Skeletal muscle satellite cell (primary cell): ENCODE results near the gene ANKRD12.

Experiments used
- H3K27me3 ChIP-seq: 2 replicates; pipeline ENCODE4 v1.7.0; 2013; ENCODE audit warnings: low read length; ENCODE audit not compliant: control insufficient read depth, insufficient read depth
- H3K36me3 ChIP-seq: 2 replicates; pipeline ENCODE4 v1.7.0; 2013; ENCODE audit warnings: mild to moderate bottlenecking, control low read depth, low read length; ENCODE audit not compliant: insufficient read depth
- H3K4me1 ChIP-seq: 2 replicates; pipeline ENCODE4 v1.7.0; 2013; ENCODE audit warnings: low read length; ENCODE audit not compliant: control insufficient read depth, insufficient read depth
- H3K4me2 ChIP-seq: 2 replicates; pipeline ENCODE4 v1.7.0; 2013; ENCODE audit warnings: mild to moderate bottlenecking, low read length
- H3K4me3 ChIP-seq: 2 replicates; pipeline ENCODE4 v1.7.0; 2013; ENCODE audit warnings: low read length
- H3K9ac ChIP-seq: 2 replicates; pipeline ENCODE4 v1.7.0; 2013; ENCODE audit warnings: mild to moderate bottlenecking, low read depth, low read length, moderate library complexity
- H3K9me3 ChIP-seq: replicated peaks from 2 replicates; pipeline ENCODE4 v1.7.0; 2013; ENCODE audit warnings: mild to moderate bottlenecking, control low read depth, low read length

Gene ANKRD12

DNA sequence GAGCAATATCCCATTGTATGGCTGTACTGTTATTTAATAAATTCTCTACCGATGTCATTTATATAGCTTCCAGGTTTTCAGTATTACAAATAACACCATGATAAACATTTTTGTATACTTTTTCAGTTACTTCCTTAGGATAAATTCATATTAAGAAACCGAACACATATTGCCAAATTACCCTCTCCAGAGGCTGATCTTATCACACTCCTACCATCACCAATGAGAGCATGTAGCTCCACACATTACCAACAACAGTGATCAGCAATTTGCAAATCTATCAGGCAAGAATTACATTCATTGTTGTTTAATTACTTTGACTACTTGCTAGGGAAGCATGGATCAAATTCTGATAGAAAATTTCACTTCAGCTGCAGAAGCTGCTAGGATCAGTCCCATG, 39.9 kb upstream of the ANKRD12 start:
- no peaks in the 10 kb centered on the region for H3K36me3 ChIP-seq
- no peak overlapping the region for H3K4me3 ChIP-seq
- peaks cover 30% of the 10 kb centered on the region for H3K4me1 ChIP-seq
- no peak overlapping the region for H3K4me2 ChIP-seq
- no peak overlapping the region for H3K9ac ChIP-seq
- H3K9me3 ChIP-seq, result no peaks in the 10 kb centered on the region
- H3K27me3 ChIP-seq, result no peaks in the 10 kb centered on the region

DNA sequence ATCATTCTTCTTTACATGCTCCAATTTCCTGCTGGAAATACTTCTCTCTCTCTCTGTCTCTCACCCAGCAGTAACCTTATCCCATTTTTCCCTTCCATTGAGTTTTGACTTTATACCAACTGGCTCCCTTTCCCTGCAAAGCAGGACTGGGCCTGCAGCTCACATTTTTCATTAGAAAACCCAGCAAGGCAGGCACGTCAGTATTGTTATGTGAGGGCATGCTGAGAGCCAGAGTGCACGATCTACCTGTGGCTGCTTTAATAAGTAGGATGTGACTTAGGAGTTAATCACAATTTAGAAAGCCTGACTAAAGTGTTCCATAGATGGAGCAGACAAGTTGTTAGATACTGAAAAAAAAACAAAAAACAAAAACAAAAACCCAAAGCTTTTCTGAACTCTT, 39.2 kb upstream of the ANKRD12 start:
- no peak overlapping the region for H3K4me2 ChIP-seq
- H3K9ac ChIP-seq, result no peak overlapping the region
- H3K9me3 ChIP-seq, result no peaks in the 10 kb centered on the region
- H3K4me1 ChIP-seq, result peaks cover 30% of the 10 kb centered on the region
- no peaks in the 10 kb centered on the region for H3K27me3 ChIP-seq
- H3K4me3 ChIP-seq, result no peak overlapping the region
- H3K36me3 ChIP-seq, result no peaks in the 10 kb centered on the region

DNA sequence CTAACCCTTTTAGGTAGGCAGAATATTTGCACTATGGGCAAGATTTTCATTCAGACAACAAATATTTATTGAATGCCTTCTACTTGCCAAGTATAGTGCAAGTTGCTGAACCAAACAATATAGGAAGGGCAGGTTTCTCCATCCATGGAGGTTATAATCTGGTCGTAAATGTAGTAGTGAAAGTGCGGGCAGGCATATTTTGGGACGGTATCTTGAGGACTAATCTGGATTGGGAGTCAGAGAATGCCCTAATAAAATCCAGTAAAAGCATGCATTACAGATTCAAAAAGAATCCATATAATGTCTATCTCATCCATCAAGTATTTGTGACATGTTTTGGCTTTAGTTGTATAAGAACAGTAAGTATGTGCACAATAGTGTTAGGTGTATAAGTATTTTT, 35.8 kb upstream of the ANKRD12 start:
- no peaks in the 10 kb centered on the region for H3K36me3 ChIP-seq
- no peaks in the 10 kb centered on the region for H3K9me3 ChIP-seq
- H3K4me1 ChIP-seq, result peaks cover 29% of the 10 kb centered on the region
- H3K4me2 ChIP-seq, result no peak overlapping the region
- no peak overlapping the region for H3K9ac ChIP-seq
- H3K4me3 ChIP-seq, result no peak overlapping the region
- no peaks in the 10 kb centered on the region for H3K27me3 ChIP-seq

DNA sequence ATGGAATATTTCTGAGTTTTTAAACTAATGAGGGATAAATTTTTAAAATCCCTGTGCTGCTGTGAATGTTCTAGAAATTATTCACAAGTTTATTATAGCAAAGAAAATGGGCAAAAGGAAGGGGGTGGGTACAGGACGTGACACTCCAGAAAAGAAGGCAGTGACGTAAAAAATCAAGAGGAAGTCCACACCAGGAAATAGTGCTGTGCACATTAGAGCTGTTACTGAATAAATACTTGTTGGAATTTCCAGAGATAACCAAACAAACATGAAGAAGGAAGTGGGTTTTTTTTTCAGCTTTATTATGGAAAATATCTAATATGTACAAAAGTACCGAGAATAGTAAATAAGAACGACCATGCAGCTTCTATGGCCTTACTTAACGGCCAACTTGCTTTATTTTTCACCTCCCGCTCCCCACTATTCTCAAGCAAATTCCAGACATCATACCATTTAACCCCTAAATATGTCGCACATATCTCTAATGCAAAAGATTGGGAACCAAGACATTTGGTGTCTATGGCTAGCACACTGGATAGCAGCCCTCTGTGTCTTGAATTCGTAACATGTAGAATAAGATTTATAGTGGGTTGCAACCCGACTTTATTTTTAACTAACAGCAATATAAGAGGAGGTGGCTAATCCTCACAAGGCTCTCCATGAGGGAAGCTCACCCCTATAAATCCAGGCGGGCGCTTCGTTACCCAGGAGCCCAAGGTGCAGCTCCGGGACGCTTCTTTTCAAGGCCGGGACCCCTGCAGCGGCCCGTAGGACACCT, 34.7 kb upstream of the ANKRD12 start:
- Histone ChIP-seq H3K4me2 (peak overlapping the region; percentile 88), H3K36me3 (no peaks in the 10 kb centered on the region), H3K4me3 (peak overlapping the region; percentile 81), H3K4me1 (peaks cover 39% of the 10 kb centered on the region), H3K9me3 (no peaks in the 10 kb centered on the region), H3K9ac (peak overlapping the region; percentile 96), H3K27me3 (no peaks in the 10 kb centered on the region)

DNA sequence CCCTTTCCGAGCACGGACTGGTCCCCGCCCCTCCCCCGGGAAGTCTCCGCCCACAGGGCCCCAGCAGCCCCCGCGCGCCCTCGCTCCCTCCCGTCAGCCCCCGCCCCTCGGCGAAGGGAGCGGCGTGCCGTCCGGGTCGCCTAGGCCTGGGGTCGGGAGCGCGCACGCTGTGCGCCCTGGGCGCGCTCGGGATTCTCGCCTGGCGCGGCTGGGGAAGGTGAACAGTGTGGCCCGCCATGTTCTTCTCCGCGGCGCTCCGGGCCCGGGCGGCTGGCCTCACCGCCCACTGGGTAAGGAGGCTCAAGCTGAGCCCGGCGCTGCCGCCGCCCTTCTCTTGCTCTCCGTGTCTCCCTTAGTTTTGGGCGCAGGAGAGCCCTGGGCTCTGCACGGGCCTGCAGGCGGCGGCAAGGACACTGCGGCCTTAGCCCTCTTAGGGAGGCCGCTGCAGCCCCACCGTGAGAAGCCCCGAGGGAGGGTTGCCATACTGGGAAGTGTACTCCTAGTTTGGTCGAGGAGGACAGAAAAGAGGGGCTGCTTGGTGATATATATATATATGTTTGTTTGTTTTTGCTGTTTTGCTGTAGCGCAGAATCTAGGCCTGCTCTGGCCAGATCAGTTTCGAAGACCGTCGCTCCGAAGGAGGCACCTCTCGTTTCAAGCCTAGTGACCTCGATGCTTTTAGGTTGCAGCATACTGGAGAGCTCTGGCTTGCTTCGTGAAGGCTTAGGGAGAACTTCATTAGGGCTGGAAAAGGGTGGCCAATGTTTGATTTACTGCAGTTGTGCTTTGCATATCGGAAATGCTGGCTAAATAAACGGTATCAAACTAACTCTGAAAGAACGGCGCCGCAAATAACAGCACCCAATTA, 33.8 kb upstream of the ANKRD12 start, which contains the start of gene NDUFV2:
TSS of gene NDUFV2 (plus strand) at position 192 of the 868 bp plus-strand sequence. CDS start at position 237, 45 bp downstream.
- Histone ChIP-seq H3K36me3 (no peaks in the 10 kb centered on the region), H3K4me1 (peaks cover 47% of the 10 kb centered on the region), H3K4me3 (peak within 1 kb of the TSS; percentile 81), H3K9ac (peak within 1 kb of the TSS; percentile 96), H3K4me2 (peak within 1 kb of the TSS; percentile 89), H3K9me3 (no peaks in the 10 kb centered on the region), H3K27me3 (no peaks in the 10 kb centered on the region)

DNA sequence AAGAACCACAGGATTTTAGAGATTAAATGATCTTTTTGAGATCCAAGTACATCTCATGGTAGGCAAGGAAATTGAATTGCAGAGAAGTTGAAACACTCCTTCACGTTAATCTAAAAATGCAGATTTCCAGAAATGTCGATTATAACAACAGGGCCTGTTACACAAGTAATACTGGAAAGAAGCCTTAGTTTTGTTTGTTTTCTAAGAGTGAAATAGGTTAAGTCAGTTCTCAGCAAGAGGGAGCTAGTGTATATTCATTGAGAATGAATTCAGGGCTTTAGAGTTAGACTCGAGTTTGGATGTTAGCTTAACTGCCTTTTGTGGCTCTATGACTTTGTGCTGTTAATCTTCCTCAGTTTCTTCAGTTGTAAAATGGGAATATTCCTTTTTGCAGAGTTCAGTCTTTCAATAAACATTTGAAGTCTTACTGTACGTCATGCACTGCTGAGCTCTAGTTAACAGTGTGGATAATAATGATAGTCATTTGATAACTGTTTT, 33.2 kb upstream of the ANKRD12 start:
- H3K9me3 ChIP-seq, result no peaks in the 10 kb centered on the region
- no peaks in the 10 kb centered on the region for H3K27me3 ChIP-seq
- peaks cover 47% of the 10 kb centered on the region for H3K4me1 ChIP-seq
- H3K4me2 ChIP-seq, result peak overlapping the region; percentile 89
- peak overlapping the region; percentile 81 for H3K4me3 ChIP-seq
- H3K36me3 ChIP-seq, result no peaks in the 10 kb centered on the region
- peak overlapping the region; percentile 96 for H3K9ac ChIP-seq

DNA sequence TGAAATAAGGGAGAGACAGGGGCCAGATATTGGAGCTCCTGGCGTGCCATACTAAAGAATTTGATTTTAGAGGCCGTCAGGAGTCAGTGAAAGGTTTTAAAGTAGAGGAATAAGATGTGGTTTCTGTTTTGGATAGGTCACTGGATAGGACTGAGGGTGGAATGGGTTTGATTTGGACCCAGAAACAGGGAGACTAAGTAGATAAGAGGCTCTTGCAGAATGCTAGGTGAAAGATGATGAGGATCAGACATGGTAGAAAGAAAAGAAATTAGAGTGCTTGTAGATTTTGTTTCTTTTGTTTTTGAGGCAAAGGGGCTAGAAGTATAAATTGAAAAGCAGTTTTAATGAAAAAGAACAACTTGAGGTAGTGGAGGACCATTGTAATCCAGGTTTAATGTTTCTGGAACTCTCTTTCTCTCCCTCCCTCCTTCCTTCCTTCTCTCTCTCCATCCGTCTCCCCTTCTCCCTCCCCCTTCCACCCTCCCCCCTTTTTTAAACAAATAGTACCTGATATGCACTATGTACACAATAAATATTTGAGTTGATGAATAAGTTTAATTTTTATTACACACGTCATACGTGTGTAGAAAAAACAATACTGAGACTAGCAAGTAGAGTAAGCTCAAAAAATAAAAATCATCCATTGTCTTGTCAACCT, 32.2 kb upstream of the ANKRD12 start:
- no peaks in the 10 kb centered on the region for H3K27me3 ChIP-seq
- H3K4me1 ChIP-seq, result peaks cover 54% of the 10 kb centered on the region
- H3K9ac ChIP-seq, result peak overlapping the region; percentile 96
- peak overlapping the region; percentile 89 for H3K4me2 ChIP-seq
- H3K36me3 ChIP-seq, result no peaks in the 10 kb centered on the region
- no peaks in the 10 kb centered on the region for H3K9me3 ChIP-seq
- H3K4me3 ChIP-seq, result peak overlapping the region; percentile 81

DNA sequence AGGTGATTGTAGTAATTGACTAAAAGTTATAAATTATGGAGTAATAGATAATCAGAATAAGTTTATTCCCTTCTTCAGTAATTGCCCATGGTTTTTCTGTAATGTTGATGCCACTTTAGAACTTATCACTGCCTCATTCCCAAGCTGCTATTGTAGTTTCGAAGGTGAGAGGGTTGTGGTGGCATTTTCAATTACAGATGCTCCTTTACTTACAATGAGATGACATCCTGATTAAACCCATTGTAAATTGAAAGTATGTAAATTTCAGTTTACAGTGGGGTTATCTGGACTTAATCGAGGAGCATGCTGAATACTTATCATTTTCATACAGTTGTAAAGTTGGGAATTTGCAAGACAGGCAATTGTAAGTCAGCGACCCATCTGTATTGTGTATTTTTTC, 31.2 kb upstream of the ANKRD12 start:
- no peaks in the 10 kb centered on the region for H3K36me3 ChIP-seq
- peak overlapping the region; percentile 89 for H3K4me2 ChIP-seq
- no peaks in the 10 kb centered on the region for H3K9me3 ChIP-seq
- peaks cover 64% of the 10 kb centered on the region for H3K4me1 ChIP-seq
- H3K27me3 ChIP-seq, result no peaks in the 10 kb centered on the region
- H3K4me3 ChIP-seq, result peak overlapping the region; percentile 81
- peak overlapping the region; percentile 96 for H3K9ac ChIP-seq

DNA sequence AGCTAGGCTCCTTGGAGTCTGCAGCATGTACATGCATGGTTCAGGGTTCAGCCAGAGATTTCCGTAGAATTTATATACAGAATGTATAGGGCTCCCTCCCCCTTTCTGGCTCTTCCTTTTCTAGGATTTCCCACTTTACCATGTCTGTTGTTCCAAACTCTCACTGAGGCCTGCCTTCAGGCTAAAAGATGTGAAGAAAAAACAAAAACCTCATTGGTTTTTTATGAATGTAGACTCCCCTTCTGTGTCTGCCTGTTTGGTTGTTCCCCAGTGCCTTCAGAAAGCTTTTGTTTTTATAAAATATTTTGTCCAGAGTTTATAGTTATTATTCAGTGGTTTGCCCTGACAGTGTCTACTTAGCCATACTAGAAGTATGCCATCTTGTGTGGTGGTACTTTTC, 30.5 kb upstream of the ANKRD12 start:
- Histone ChIP-seq H3K27me3 (no peaks in the 10 kb centered on the region), H3K36me3 (peaks cover 3% of the 10 kb centered on the region), H3K4me3 (peak overlapping the region; percentile 81), H3K9me3 (no peaks in the 10 kb centered on the region), H3K4me1 (peaks cover 63% of the 10 kb centered on the region), H3K4me2 (peak overlapping the region; percentile 89), H3K9ac (peak overlapping the region; percentile 96)

DNA sequence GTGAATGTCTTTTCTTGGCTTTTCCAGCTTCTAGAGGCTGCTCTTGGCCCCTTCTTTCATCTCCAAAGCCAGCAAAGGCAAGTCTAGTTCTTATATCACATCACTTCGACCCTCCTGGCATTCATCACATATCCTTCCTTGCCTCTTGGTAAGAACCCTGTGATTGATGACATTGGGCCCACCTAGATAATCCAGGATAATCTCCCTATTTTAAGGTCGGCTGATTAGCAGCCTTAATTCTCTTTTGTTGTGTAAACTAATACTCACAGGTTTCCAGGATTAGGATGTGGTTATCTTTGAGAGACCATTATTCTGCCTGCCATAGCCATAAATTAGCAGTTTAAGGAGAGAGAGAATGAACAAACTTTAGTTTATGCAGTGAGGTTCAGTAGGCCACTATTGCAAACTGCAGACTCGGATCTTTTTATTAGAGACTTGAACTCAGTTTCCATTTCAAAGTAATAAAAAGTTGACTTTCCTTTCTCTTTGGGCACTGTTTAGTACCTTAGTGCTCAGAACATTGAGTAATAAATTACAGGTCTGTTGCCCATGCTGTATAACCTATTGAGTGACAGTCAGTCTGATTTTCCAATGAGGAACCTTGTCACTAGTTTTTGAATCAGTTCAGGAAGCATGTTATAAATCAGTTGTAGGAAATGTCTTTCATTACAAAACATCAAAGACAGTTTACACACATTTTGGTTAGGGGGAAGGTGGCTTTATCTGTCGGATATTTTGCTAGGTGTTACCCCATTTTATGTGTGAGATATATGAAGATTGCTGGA, 29.6 kb upstream of the ANKRD12 start:
- H3K9ac ChIP-seq, result peak overlapping the region; percentile 5
- no peaks in the 10 kb centered on the region for H3K27me3 ChIP-seq
- peak overlapping the region; percentile 89 for H3K4me2 ChIP-seq
- peaks cover 7% of the 10 kb centered on the region for H3K36me3 ChIP-seq
- peaks cover 58% of the 10 kb centered on the region for H3K4me1 ChIP-seq
- peak overlapping the region; percentile 81 for H3K4me3 ChIP-seq
- no peaks in the 10 kb centered on the region for H3K9me3 ChIP-seq
